WTC11 (cell line): ENCODE measurements around the gene DCLK1. TPM values are rescaled to one million over a fixed set of nuclear protein-coding genes. Genes with fewer than 3 reads are reported as not detected.

ENCODE experiments used
- ATAC-seq: fragments of 200-7000 bp; cut with Tn5 transposase; 2 replicates; pipeline ENCODE4 v1.10.0; 2021; ENCODE audit warnings: mild to moderate bottlenecking, moderate library complexity
- CTCF ChIA-PET: fragments of 300-600 bp; sonication (Branson Sonifier 250); formaldehyde crosslinking; loops from one replicate; lab custom pipeline; 2021; ENCODE audit warnings: antibody characterized with exemption; lab: Charles Lee
- POLR2A ChIA-PET: fragments of 350-600 bp; sonication (Branson Sonifier 250); formaldehyde crosslinking; loops from one replicate; lab custom pipeline; 2021; ENCODE audit warnings: antibody characterized with exemption; lab: Charles Lee
- DNase-seq: peaks from one replicate; pipeline ENCODE4 v3.0.0; 2021; ENCODE audit warnings: low spot score
- H3K27ac Mint-ChIP-seq: 2 replicates; pipeline ENCODE4 v1.8.0; 2021; ENCODE audit warnings: mixed read lengths
- H3K27me3 Mint-ChIP-seq: 2 replicates; pipeline ENCODE4 v1.8.0; 2021; ENCODE audit warnings: low read depth, mild to moderate bottlenecking, moderate library complexity, mixed read lengths
- H3K36me3 Mint-ChIP-seq: 2 replicates; pipeline ENCODE4 v1.8.0; 2021; ENCODE audit warnings: mixed read lengths
- H3K4me1 Mint-ChIP-seq: 2 replicates; pipeline ENCODE4 v1.8.0; 2022; ENCODE audit warnings: mixed read lengths
- H3K4me3 Mint-ChIP-seq: 2 replicates; pipeline ENCODE4 v1.8.0; 2021; ENCODE audit warnings: mild to moderate bottlenecking, moderate library complexity, mixed read lengths
- H3K9me3 Mint-ChIP-seq: 2 replicates; pipeline ENCODE4 v1.8.0; 2021; ENCODE audit warnings: mixed read lengths
- CREB1 ChIP-seq: sonication (generic); formaldehyde crosslinking; IDR thresholded peaks from 2 replicates; pipeline ENCODE4 v1.8.0; 2023; ENCODE audit warnings: mild to moderate bottlenecking, missing genetic modification reagents
- ETV6 ChIP-seq: sonication (generic); formaldehyde crosslinking; IDR thresholded peaks from 2 replicates; pipeline ENCODE4 v1.8.1; 2022; ENCODE audit warnings: mild to moderate bottlenecking, missing genetic modification reagents
- KAT7 ChIP-seq: sonication (generic); formaldehyde crosslinking; IDR thresholded peaks from 2 replicates; pipeline ENCODE4 v1.8.1; 2023; ENCODE audit warnings: missing genetic modification reagents, mild to moderate bottlenecking, borderline replicate concordance
- NFE2L1 ChIP-seq: sonication (generic); formaldehyde crosslinking; IDR thresholded peaks from 2 replicates; pipeline ENCODE4 v1.8.1; 2023; ENCODE audit warnings: missing genetic modification reagents
- NFYB ChIP-seq: sonication (generic); formaldehyde crosslinking; conservative IDR thresholded peaks from 2 replicates; pipeline ENCODE4 v1.8.0; 2022; ENCODE audit warnings: low read depth, missing genetic modification reagents
- NR1H2 ChIP-seq: sonication (generic); formaldehyde crosslinking; IDR thresholded peaks from 2 replicates; pipeline ENCODE4 v1.9.0; 2021; ENCODE audit warnings: mild to moderate bottlenecking, moderate library complexity, missing genetic modification reagents
- ZNF219 ChIP-seq: sonication (generic); formaldehyde crosslinking; IDR thresholded peaks from 2 replicates; pipeline ENCODE4 v1.8.0; 2023; ENCODE audit warnings: missing genetic modification reagents, mild to moderate bottlenecking, borderline replicate concordance
- total RNA-seq: library from RNA; stranded (reverse); gene quantifications from 3 replicates; pipeline ENCODE4 v1.2.3, GENCODE V29; 2021
- TF ChIP-seq, protein P1 (sequence below): fragments of 250-450 bp; sonication (Bioruptor Pico); IDR thresholded peaks from 2 replicates; pipeline ENCODE4 v1.9.0; 2021; ENCODE audit warnings: mild to moderate bottlenecking, borderline replicate concordance
- TF ChIP-seq, protein P2 (sequence below): sonication (generic); formaldehyde crosslinking; IDR thresholded peaks from 2 replicates; pipeline ENCODE4 v1.8.1; 2022; ENCODE audit warnings: low read depth, missing genetic modification reagents, borderline replicate concordance
- TF ChIP-seq, protein P3 (sequence below): fragments of 250-450 bp; sonication (Bioruptor Pico); IDR thresholded peaks from 2 replicates; pipeline ENCODE4 v1.9.0; 2021; ENCODE audit warnings: moderate library complexity, mild to moderate bottlenecking, inconsistent platforms, borderline replicate concordance
- TF ChIP-seq, protein P4 (sequence below): sonication (generic); formaldehyde crosslinking; IDR thresholded peaks from 2 replicates; pipeline ENCODE4 v1.8.1; 2022; ENCODE audit warnings: mild to moderate bottlenecking, moderate library complexity, missing genetic modification reagents
- TF ChIP-seq, protein P5 (sequence below): fragments of 250-450 bp; sonication (Bioruptor Pico); conservative IDR thresholded peaks from 2 replicates; pipeline ENCODE4 v1.9.0; 2021; ENCODE audit warnings: mild to moderate bottlenecking
- TF ChIP-seq, protein P6 (sequence below): sonication (generic); formaldehyde crosslinking; IDR thresholded peaks from 2 replicates; pipeline ENCODE4 v1.8.1; 2023; ENCODE audit warnings: mild to moderate bottlenecking, missing genetic modification reagents
- TF ChIP-seq, protein P7 (sequence below): sonication (generic); formaldehyde crosslinking; IDR thresholded peaks from 2 replicates; pipeline ENCODE4 v1.8.1; 2023; ENCODE audit warnings: mild to moderate bottlenecking, missing genetic modification reagents
- TF ChIP-seq, protein P8 (sequence below): sonication (generic); formaldehyde crosslinking; IDR thresholded peaks from 2 replicates; pipeline ENCODE4 v1.8.0; 2023; ENCODE audit warnings: missing genetic modification reagents, mild to moderate bottlenecking, borderline replicate concordance

DCLK1 gene
- total RNA-seq, 1 experiment from 2014 or later = 18.5 TPM

DNA sequence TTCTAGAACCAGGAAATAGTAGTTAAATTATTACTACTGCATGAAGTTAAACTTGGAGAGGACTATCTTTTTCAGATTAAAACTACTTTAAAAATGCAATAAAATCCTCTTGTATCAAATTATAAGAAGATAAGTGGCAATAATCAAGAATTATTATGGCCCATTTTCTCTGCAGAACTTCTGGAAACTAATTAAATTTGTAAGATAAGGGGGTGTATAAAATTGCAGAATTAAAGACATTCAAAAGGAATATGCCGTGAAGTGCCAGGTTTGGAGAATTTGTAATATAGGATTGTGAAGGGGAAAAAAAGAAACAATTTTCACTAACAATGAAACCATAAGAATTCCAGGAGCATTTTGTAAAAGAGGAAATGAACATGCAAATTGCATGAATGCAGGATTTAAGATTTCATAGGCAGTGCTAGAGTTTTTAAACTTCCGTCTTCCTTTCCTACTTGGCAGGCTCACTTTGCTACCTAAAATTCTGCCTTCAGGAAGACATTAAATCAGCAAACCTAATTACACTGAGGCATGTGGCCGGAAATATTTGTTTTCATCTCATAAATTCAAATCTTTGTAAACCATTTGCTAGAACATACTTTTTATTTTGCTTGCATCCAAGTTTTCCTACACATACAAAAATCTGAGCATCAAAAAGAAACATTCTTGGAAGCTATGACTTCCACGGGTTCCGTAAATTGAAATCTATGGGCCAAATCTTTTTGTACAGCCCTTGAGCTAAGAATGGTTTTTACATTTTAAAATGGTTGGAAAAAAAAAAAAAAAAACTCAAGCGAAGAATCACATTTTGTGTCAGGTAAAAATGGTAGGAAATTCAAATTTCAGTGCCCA is 166.9 kb downstream of the DCLK1 start (continued):
- TF ChIP-seq, protein P1, sequence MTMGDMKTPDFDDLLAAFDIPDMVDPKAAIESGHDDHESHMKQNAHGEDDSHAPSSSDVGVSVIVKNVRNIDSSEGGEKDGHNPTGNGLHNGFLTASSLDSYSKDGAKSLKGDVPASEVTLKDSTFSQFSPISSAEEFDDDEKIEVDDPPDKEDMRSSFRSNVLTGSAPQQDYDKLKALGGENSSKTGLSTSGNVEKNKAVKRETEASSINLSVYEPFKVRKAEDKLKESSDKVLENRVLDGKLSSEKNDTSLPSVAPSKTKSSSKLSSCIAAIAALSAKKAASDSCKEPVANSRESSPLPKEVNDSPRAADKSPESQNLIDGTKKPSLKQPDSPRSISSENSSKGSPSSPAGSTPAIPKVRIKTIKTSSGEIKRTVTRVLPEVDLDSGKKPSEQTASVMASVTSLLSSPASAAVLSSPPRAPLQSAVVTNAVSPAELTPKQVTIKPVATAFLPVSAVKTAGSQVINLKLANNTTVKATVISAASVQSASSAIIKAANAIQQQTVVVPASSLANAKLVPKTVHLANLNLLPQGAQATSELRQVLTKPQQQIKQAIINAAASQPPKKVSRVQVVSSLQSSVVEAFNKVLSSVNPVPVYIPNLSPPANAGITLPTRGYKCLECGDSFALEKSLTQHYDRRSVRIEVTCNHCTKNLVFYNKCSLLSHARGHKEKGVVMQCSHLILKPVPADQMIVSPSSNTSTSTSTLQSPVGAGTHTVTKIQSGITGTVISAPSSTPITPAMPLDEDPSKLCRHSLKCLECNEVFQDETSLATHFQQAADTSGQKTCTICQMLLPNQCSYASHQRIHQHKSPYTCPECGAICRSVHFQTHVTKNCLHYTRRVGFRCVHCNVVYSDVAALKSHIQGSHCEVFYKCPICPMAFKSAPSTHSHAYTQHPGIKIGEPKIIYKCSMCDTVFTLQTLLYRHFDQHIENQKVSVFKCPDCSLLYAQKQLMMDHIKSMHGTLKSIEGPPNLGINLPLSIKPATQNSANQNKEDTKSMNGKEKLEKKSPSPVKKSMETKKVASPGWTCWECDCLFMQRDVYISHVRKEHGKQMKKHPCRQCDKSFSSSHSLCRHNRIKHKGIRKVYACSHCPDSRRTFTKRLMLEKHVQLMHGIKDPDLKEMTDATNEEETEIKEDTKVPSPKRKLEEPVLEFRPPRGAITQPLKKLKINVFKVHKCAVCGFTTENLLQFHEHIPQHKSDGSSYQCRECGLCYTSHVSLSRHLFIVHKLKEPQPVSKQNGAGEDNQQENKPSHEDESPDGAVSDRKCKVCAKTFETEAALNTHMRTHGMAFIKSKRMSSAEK (CRISPR knock-in tag) = no peak
- TF ChIP-seq, protein P2, sequence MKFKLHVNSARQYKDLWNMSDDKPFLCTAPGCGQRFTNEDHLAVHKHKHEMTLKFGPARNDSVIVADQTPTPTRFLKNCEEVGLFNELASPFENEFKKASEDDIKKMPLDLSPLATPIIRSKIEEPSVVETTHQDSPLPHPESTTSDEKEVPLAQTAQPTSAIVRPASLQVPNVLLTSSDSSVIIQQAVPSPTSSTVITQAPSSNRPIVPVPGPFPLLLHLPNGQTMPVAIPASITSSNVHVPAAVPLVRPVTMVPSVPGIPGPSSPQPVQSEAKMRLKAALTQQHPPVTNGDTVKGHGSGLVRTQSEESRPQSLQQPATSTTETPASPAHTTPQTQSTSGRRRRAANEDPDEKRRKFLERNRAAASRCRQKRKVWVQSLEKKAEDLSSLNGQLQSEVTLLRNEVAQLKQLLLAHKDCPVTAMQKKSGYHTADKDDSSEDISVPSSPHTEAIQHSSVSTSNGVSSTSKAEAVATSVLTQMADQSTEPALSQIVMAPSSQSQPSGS (CRISPR knock-in tag) = no peak
- TF ChIP-seq NFYB (CRISPR knock-in tag) (no peak), NR1H2 (CRISPR knock-in tag) (no peak), KAT7 (CRISPR knock-in tag) (no peak), CREB1 (no peak), ZNF219 (no peak), NFE2L1 (CRISPR knock-in tag) (no peak)
- TF ChIP-seq, protein P3, sequence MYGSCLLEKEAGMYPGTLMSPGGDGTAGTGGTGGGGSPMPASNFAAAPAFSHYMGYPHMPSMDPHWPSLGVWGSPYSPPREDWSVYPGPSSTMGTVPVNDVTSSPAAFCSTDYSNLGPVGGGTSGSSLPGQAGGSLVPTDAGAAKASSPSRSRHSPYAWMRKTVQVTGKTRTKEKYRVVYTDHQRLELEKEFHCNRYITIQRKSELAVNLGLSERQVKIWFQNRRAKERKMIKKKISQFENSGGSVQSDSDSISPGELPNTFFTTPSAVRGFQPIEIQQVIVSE = no peak
- TF ChIP-seq, protein P4, sequence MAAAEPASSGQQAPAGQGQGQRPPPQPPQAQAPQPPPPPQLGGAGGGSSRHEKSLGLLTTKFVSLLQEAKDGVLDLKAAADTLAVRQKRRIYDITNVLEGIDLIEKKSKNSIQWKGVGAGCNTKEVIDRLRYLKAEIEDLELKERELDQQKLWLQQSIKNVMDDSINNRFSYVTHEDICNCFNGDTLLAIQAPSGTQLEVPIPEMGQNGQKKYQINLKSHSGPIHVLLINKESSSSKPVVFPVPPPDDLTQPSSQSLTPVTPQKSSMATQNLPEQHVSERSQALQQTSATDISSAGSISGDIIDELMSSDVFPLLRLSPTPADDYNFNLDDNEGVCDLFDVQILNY (CRISPR knock-in tag) = no peak
- TF ChIP-seq, protein P5, sequence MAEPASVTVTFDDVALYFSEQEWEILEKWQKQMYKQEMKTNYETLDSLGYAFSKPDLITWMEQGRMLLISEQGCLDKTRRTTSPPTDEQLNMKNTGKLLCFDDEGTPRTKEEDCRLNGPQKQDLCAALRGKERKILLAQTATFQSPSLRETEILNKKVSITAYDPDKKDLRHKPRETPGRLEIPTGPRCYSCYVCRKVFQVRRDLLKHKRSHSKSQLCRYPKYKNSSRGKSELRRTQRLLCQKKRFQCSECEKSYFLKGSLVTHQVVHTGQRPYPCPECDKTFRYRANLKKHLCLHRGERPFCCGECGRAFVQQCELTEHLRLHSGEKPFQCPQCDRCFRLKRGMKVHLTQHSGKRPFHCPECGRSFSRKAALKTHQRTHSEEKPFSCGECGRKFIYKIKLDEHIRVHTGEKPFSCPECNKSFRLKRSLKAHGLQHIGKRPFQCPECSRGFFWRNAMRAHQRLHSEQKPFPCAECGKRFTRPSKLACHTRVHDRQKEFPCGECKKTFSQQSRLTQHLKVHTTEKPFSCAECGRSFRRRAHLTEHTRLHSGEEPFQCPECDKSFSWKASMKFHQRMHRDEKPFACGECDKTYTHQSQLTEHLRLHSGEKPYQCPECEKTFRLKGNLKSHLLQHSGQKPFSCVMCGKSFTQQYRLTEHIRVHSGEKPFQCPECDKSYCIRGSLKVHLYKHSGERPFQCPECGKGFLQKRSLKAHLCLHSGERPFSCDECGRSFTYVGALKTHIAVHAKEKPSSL (CRISPR knock-in tag) = no peak
- TF ChIP-seq, all 79 proteins: peak for 0

DNA sequence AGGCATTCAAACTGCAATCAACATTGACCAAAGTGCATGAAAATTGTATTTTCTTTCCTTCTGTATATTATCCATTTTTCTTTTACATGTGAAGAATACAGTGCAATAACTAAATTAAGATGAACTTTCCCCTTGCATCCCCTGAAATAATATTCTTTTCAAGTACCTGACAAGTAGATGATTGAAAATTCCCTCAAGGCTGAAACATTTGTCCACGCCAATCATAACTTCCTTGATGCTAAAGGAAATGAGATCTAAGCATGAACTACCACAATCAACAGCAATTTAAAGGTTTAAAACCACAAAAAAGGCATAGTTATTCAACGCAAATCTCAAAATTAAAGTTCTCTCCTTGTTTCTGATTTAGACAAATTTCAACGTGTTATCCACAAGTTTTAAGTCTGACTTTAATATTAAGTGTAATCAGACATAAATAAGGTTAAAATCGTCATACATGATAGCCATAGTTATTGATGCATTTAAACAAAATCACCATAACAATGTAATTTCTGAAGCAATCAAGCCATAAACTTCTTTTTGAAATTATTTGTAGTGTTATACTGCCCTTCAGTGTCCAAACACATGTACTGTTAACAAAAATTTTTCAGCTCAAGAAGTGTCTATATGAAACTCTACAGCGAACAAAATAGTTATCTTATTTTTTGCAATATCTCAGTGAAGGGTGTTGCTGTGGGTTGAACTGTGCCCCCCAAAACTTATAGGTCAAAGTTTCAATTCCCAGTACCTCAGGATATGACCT is 169.5 kb downstream of the DCLK1 start:
- Mint-ChIP-seq H3K36me3 (peaks cover 10% of the 10 kb centered on the region), H3K27me3 (no peaks in the 10 kb centered on the region)
- POLR2A ChIA-PET = no interaction called here
- TF ChIP-seq, protein P6, sequence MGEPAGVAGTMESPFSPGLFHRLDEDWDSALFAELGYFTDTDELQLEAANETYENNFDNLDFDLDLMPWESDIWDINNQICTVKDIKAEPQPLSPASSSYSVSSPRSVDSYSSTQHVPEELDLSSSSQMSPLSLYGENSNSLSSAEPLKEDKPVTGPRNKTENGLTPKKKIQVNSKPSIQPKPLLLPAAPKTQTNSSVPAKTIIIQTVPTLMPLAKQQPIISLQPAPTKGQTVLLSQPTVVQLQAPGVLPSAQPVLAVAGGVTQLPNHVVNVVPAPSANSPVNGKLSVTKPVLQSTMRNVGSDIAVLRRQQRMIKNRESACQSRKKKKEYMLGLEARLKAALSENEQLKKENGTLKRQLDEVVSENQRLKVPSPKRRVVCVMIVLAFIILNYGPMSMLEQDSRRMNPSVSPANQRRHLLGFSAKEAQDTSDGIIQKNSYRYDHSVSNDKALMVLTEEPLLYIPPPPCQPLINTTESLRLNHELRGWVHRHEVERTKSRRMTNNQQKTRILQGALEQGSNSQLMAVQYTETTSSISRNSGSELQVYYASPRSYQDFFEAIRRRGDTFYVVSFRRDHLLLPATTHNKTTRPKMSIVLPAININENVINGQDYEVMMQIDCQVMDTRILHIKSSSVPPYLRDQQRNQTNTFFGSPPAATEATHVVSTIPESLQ (CRISPR knock-in tag) = no peak
- TF ChIP-seq ETV6 (CRISPR knock-in tag) (no peak), NFE2L1 (CRISPR knock-in tag) (no peak)
- TF ChIP-seq, protein P7, sequence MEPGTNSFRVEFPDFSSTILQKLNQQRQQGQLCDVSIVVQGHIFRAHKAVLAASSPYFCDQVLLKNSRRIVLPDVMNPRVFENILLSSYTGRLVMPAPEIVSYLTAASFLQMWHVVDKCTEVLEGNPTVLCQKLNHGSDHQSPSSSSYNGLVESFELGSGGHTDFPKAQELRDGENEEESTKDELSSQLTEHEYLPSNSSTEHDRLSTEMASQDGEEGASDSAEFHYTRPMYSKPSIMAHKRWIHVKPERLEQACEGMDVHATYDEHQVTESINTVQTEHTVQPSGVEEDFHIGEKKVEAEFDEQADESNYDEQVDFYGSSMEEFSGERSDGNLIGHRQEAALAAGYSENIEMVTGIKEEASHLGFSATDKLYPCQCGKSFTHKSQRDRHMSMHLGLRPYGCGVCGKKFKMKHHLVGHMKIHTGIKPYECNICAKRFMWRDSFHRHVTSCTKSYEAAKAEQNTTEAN (CRISPR knock-in tag) = no peak
- TF ChIP-seq, protein P8, sequence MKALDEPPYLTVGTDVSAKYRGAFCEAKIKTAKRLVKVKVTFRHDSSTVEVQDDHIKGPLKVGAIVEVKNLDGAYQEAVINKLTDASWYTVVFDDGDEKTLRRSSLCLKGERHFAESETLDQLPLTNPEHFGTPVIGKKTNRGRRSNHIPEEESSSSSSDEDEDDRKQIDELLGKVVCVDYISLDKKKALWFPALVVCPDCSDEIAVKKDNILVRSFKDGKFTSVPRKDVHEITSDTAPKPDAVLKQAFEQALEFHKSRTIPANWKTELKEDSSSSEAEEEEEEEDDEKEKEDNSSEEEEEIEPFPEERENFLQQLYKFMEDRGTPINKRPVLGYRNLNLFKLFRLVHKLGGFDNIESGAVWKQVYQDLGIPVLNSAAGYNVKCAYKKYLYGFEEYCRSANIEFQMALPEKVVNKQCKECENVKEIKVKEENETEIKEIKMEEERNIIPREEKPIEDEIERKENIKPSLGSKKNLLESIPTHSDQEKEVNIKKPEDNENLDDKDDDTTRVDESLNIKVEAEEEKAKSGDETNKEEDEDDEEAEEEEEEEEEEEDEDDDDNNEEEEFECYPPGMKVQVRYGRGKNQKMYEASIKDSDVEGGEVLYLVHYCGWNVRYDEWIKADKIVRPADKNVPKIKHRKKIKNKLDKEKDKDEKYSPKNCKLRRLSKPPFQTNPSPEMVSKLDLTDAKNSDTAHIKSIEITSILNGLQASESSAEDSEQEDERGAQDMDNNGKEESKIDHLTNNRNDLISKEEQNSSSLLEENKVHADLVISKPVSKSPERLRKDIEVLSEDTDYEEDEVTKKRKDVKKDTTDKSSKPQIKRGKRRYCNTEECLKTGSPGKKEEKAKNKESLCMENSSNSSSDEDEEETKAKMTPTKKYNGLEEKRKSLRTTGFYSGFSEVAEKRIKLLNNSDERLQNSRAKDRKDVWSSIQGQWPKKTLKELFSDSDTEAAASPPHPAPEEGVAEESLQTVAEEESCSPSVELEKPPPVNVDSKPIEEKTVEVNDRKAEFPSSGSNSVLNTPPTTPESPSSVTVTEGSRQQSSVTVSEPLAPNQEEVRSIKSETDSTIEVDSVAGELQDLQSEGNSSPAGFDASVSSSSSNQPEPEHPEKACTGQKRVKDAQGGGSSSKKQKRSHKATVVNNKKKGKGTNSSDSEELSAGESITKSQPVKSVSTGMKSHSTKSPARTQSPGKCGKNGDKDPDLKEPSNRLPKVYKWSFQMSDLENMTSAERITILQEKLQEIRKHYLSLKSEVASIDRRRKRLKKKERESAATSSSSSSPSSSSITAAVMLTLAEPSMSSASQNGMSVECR (CRISPR knock-in tag) = no peak

More for the DNA sequence above, 169.5 kb downstream of the DCLK1 start:
- H3K27ac Mint-ChIP-seq = no peak overlapping the region
- DNase-seq (no peak), ATAC-seq (no peak)
- peaks cover 12% of the 10 kb centered on the region for H3K4me1 Mint-ChIP-seq
- peaks cover 15% of the 10 kb centered on the region for H3K9me3 Mint-ChIP-seq
- CTCF ChIA-PET = interaction anchor here (0.9 to 1.7 kb wide), 2 partner anchors 8 to 143 kb away, joined by 4 to 6 read pairs; no protein-coding TSS in a partner anchor
- H3K4me3 Mint-ChIP-seq = no peak overlapping the region
